Gastroesophageal sphincter (tissue), 4 donors: Measurements from ENCODE around the gene TMEM222. TPM values are rescaled to one million over a fixed set of nuclear protein-coding genes. Genes with fewer than 3 reads are reported as not detected.

Experiments
- ATAC-seq: fragments of 150-250 bp; one replicate; pipeline ENCODE4 v1.9.1; 2016; ENCODE audit warnings: mild to moderate bottlenecking, moderate library complexity
- H3K27ac ChIP-seq, 4 donors: fragments of 200-600 bp; sonication (generic) in 3 of 4; 1 replicate in 3 of 4; 2 replicates in 1 of 4; pipeline ENCODE4 v1.5.1; 2016 to 2019
- H3K27me3 ChIP-seq: fragments of 200-600 bp; sonication (generic); one replicate; pipeline ENCODE4 v1.5.1; 2019
- H3K36me3 ChIP-seq, 2 donors: fragments of 200-600 bp; sonication (generic); one replicate each; pipeline ENCODE4 v1.5.1; 2019; ENCODE audit warnings: control low read depth in 1 of 2
- H3K4me1 ChIP-seq, 3 donors: fragments of 200-600 bp; sonication (generic); 1 replicate in 2 of 3; 2 replicates in 1 of 3; pipeline ENCODE4 v1.5.1; 2016 to 2019; ENCODE audit warnings: control low read depth in 2 of 3
- H3K4me3 ChIP-seq, 2 donors: fragments of 200-600 bp; sonication (generic); one replicate each; pipeline ENCODE4 v1.5.1; 2019; ENCODE audit warnings: mild to moderate bottlenecking in 1 of 2, moderate library complexity in 1 of 2
- H3K9me3 ChIP-seq, 3 donors: fragments of 200-600 bp; sonication (generic); one replicate each; pipeline ENCODE4 v1.5.1; 2017 to 2019; ENCODE audit warnings: control low read depth in 2 of 3
- EP300 ChIP-seq: sonication (generic); formaldehyde crosslinking; IDR thresholded peaks from one replicate; pipeline ENCODE4 v1.6.1; 2017; ENCODE audit warnings: antibody characterized with exemption, mild to moderate bottlenecking
- POLR2A ChIP-seq, 2 donors: fragments of 450-650 bp; IDR thresholded peaks; one replicate each; pipeline ENCODE4 v1.6.1; 2017; ENCODE audit warnings: antibody characterized with exemption in 2 of 2, mild to moderate bottlenecking in 2 of 2, moderate library complexity in 1 of 2
- POLR2AphosphoS5 ChIP-seq: sonication (generic); formaldehyde crosslinking; IDR thresholded peaks from one replicate; pipeline ENCODE4 v1.6.1; 2017; ENCODE audit warnings: antibody characterized with exemption
- WGBS, 2 donors: methylation state at CpG; one replicate each; pipeline ENCODE4 v1.1.5; 2018; ENCODE audit warnings: low coverage in 1 of 2; 5-methylcytosine and 5-hydroxymethylcytosine counted together
- total RNA-seq, 4 donors: library from RNA; depleted of rRNA; stranded (reverse); fragments of >200 nt; gene quantifications; one replicate each; pipeline ENCODE4 v1.1.0, GENCODE V29; 2016
- TF ChIP-seq, protein P1 (sequence below), 4 experiments: fragments of 200-600 bp in 2 of 4; fragments of 450-650 bp in 2 of 4; sonication (generic) in 1 of 4; IDR thresholded peaks; one replicate each; pipeline ENCODE4 v1.5.1; 2017 to 2019; ENCODE audit warnings: antibody characterized with exemption in 4 of 4, mild to moderate bottlenecking in 2 of 4, moderate library complexity in 2 of 4

TMEM222 gene
- total RNA-seq, 4 donors from 2014 or later = 15.6 to 28.6 (median 24.1) TPM

DNA sequence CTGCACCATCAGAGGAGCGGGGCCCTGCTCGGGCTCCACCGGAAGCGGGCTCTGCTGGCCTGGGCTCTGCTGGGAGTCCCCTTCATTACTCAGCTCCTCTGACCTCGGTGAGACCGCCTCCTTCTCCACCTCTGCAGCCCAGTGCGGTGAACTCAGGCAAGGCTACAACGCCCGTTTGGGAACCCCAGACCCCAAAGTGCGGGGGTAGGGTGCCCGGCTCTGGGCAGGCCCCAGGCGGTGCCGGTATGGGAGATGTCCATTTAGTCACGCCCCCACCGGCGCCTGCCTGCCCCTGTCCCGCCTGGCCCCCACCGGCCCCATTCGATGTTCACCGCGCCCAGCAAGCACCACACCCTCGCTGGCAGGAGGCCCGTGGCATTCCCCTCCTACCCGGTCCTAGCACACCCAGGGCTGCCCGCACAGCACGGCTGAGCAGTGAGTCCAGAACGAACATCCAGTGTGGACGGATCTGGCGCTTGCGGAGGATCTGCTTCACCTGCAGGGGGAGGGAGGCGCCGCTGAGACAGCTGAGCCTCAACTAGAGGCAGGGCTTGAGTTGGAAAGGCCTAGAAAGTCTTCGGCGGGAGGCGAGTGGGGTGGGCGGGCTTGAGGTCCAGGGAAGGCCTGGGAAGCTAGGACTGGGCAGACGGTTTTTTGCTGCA, 34.8 kb downstream of the TMEM222 start:
- H3K4me3 ChIP-seq = no peak overlapping the region
- H3K27me3 ChIP-seq = no peaks in the 10 kb centered on the region
- peak overlapping the region in 2 of 4 donors; percentile 33 to 41 for H3K27ac ChIP-seq
- WGBS, 2 donors = 77 to 79% methylated on average over 3 to 5 of the region's 37 CpGs
- H3K36me3 ChIP-seq = peaks cover 0 to 91% of the 10 kb centered on the region in 2 donors
- H3K4me1 ChIP-seq = peaks cover 0 to 32% (median 3%) of the 10 kb centered on the region in 3 donors
- no peak for ATAC-seq
- no peak for TF ChIP-seq POLR2A (IDR thresholded peaks at IDR 0.05)
- TF ChIP-seq, protein P1, sequence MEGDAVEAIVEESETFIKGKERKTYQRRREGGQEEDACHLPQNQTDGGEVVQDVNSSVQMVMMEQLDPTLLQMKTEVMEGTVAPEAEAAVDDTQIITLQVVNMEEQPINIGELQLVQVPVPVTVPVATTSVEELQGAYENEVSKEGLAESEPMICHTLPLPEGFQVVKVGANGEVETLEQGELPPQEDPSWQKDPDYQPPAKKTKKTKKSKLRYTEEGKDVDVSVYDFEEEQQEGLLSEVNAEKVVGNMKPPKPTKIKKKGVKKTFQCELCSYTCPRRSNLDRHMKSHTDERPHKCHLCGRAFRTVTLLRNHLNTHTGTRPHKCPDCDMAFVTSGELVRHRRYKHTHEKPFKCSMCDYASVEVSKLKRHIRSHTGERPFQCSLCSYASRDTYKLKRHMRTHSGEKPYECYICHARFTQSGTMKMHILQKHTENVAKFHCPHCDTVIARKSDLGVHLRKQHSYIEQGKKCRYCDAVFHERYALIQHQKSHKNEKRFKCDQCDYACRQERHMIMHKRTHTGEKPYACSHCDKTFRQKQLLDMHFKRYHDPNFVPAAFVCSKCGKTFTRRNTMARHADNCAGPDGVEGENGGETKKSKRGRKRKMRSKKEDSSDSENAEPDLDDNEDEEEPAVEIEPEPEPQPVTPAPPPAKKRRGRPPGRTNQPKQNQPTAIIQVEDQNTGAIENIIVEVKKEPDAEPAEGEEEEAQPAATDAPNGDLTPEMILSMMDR (IDR thresholded peaks at IDR 0.05) = no peak
- TF ChIP-seq EP300 = no peak
- no peak for TF ChIP-seq POLR2AphosphoS5
- H3K9me3 ChIP-seq = no peaks in the 10 kb centered on the region

DNA sequence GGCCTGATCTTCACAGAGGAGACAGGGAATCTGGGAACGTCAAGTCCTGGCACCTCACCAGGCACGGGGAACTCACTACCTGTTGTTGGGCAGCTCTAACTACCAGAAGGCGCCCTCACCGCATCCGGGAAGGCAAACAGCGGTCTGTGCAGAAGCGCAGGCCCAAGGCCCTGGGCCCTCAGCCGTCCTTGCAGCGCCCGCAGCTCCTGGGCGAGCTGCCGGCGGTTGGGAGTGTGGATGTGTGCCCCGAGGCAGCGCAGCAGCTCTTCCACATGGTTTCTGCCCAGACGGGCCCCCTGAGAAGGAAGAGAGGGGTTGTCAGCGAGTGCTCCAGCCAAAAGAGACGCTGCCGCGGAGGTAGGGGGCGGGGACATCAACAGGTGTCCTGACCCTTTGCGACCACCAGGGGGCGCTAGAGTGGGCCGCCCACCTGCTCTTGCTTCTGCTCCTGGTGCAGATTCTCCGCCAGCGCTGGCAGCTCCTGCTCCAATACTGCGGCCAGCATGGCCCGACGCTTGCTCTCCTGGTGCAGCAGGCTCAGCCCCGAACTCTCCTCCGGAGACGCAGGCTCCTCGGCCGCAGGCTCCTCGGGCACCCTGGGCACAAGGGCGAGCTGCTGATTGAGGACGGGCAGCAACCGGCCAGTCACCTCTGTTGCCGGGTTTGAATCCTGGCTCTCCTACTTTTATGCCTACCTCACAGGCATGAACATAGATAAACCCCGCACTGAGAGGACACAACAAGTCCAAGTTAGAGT, 35.5 kb downstream of the TMEM222 start:
- Histone ChIP-seq H3K36me3 (peaks cover 0 to 99% of the 10 kb centered on the region in 2 donors), H3K27me3 (no peaks in the 10 kb centered on the region), H3K4me3 (peak overlapping the region in 1 of 2 donors; percentile 24), H3K27ac (peak overlapping the region in 3 of 4 donors; percentile 33 to 41 (median 37)), H3K9me3 (no peaks in the 10 kb centered on the region), H3K4me1 (peaks cover 0 to 30% (median 3%) of the 10 kb centered on the region in 3 donors)
- peak; percentile 80 for ATAC-seq
- 71% methylated on average over 1 of the region's 40 CpGs; no CpG with 5 or more reads in 1 of the 2 donors for WGBS, 2 donors
- TF ChIP-seq, protein P1 (IDR thresholded peaks at IDR 0.05) = peak in 3 of 4 experiments; percentile 97 to 98 (median 98)
- TF ChIP-seq EP300 = no peak
- peak; percentile 19 for TF ChIP-seq POLR2AphosphoS5

DNA sequence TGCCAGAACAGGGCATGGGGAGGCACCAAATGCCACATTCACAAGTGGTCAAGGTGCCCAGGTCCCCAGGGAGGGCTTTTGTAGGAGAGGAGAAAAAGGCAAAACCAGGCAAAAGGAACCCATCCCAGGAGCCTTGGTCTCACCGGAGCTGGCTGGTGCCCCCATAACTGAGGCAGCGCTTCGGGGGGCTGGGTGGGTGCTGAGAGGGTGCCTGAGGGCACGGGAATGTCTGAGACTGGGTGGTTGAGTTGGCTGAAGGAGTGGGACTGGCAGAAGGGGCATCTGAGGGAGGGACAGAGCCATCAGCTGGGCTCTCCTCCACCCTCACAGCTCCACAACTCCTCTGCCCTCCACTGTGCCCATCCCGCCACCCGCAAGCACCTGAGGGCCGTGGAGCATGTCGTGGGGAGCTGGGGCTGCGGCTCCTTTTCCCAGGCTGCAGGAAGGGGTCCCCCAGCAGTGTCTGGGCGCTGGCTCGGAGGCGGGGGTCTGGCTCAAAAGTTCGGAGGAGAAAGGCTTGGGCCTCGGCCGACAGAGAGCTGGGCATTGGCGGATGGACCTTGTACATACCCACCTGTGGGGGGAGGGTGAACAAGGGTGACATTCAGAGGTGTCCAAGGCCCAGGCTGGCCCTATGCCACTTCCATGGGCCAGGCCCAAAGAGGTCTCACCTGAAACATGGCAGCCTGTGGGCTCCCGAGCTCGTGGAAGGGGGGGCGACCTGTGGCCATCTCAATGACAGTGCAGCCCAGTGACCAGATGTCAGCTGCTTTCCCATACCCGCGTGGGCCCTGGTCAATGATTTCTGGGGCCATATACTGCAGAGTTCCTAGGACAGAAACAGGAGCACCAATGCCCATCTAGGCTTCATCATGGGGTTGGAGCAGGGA, 36.3 kb downstream of the TMEM222 start:
- Histone ChIP-seq H3K36me3 (peaks cover 0 to 100% of the 10 kb centered on the region in 2 donors), H3K9me3 (no peaks in the 10 kb centered on the region), H3K4me1 (peaks cover 0 to 33% (median 3%) of the 10 kb centered on the region in 3 donors), H3K27ac (no peak overlapping the region), H3K4me3 (no peak overlapping the region), H3K27me3 (no peaks in the 10 kb centered on the region)
- TF ChIP-seq POLR2A (IDR thresholded peaks at IDR 0.05) = no peak
- no peak for TF ChIP-seq EP300
- TF ChIP-seq, protein P1 (IDR thresholded peaks at IDR 0.05) = no peak
- TF ChIP-seq POLR2AphosphoS5 = no peak
- ATAC-seq = no peak
- 84 to 96% methylated on average over 3 to 9 of the region's 21 CpGs for WGBS, 2 donors

DNA sequence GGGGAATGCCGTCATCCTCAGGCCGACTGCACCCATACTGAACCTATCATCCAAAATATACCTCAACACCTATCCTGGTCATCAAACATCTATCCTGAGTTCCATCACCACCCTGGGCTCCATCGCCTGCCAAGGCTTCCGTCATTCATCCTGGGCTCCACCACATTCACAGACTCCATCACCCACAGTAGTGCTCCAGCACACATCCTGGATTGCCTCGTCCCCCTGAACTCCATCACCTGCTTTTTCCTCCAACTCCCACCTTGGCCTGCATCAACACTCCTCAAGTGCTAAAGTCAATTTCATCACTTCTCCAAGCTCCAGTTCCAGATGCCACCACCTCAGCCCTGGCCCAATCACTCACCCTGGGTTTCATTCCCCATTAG, 37.0 kb downstream of the TMEM222 start:
- Histone ChIP-seq H3K27ac (no peak overlapping the region), H3K27me3 (no peaks in the 10 kb centered on the region), H3K4me3 (no peak overlapping the region), H3K36me3 (peaks cover 0 to 100% of the 10 kb centered on the region in 2 donors), H3K4me1 (peaks cover 0 to 40% (median 3%) of the 10 kb centered on the region in 3 donors), H3K9me3 (no peaks in the 10 kb centered on the region)
- WGBS, 2 donors = 95 to 96% methylated on average over 3 to 5 of the region's 5 CpGs
- TF ChIP-seq EP300 (no peak), POLR2A (IDR thresholded peaks at IDR 0.05) (no peak), POLR2AphosphoS5 (no peak)
- TF ChIP-seq, protein P1 (IDR thresholded peaks at IDR 0.05) = no peak
- no peak for ATAC-seq
